ENCODE results near the gene OSBPL3.

- TF ChIP-seq CTCF (optimal IDR thresholded peaks at IDR 0.05 in 1 of 3, IDR thresholded peaks at IDR 0.05 in 1 of 3, conservative IDR thresholded peaks at IDR 0.05 in 1 of 3; ENCODE audit: extremely low read depth in 1 of 3, insufficient read depth in 2 of 3, low read length in 3 of 3): no peak
- TF ChIP-seq EZH2 (IDR thresholded peaks at IDR 0.05; ENCODE audit: low read length): no peak
Observed at GRCh38 chr7:24898691-24899090, 81.3 kb downstream of the OSBPL3 start.
